Activated naive CD8-positive, alpha-beta T cell (primary cell): ENCODE measurements around the gene RNF187.

Experiments used
- H3K27ac Mint-ChIP-seq: one replicate; pipeline ENCODE4 v1.8.0; 2021; ENCODE audit warnings: mixed read lengths
- H3K27me3 Mint-ChIP-seq: one replicate; pipeline ENCODE4 v1.8.0; 2021; ENCODE audit warnings: mixed read lengths
- H3K36me3 Mint-ChIP-seq: one replicate; pipeline ENCODE4 v1.8.0; 2021; ENCODE audit warnings: mixed read lengths
- H3K4me1 Mint-ChIP-seq: one replicate; pipeline ENCODE4 v1.8.0; 2021; ENCODE audit warnings: low read depth, mixed read lengths
- H3K4me3 Mint-ChIP-seq: one replicate; pipeline ENCODE4 v1.8.0; 2021; ENCODE audit warnings: mild to moderate bottlenecking, mixed read lengths
- H3K9me3 Mint-ChIP-seq: one replicate; pipeline ENCODE4 v1.8.0; 2021; ENCODE audit warnings: low read depth, mixed read lengths

RNF187 gene

GRCh38 chr1:228530951-228531731 lies 44.0 kb downstream of the RNF187 start:
- no peaks in the 10 kb centered on the region for H3K36me3 Mint-ChIP-seq
- peaks cover 35% of the 10 kb centered on the region for H3K27me3 Mint-ChIP-seq
- peaks cover 4% of the 10 kb centered on the region for H3K9me3 Mint-ChIP-seq
- no peak overlapping the region for H3K4me3 Mint-ChIP-seq
- H3K27ac Mint-ChIP-seq = no peak overlapping the region
- H3K4me1 Mint-ChIP-seq = no peaks in the 10 kb centered on the region

GRCh38 chr1:228538831-228539230 lies 51.6 kb downstream of the RNF187 start:
- H3K36me3 Mint-ChIP-seq = no peaks in the 10 kb centered on the region
- H3K27me3 Mint-ChIP-seq = peaks cover 41% of the 10 kb centered on the region
- no peak overlapping the region for H3K27ac Mint-ChIP-seq
- no peak overlapping the region for H3K4me3 Mint-ChIP-seq
- no peaks in the 10 kb centered on the region for H3K4me1 Mint-ChIP-seq
- H3K9me3 Mint-ChIP-seq = peaks cover 12% of the 10 kb centered on the region

- no peak overlapping the region for H3K27ac Mint-ChIP-seq
- no peaks in the 10 kb centered on the region for H3K36me3 Mint-ChIP-seq
- no peak overlapping the region for H3K4me3 Mint-ChIP-seq
- H3K27me3 Mint-ChIP-seq = peaks cover 43% of the 10 kb centered on the region
- peaks cover 12% of the 10 kb centered on the region for H3K9me3 Mint-ChIP-seq
- no peaks in the 10 kb centered on the region for H3K4me1 Mint-ChIP-seq
Observed at GRCh38 chr1:228540161-228540917, 53.2 kb downstream of the RNF187 start.

GRCh38 chr1:228541725-228542124 lies 54.5 kb downstream of the RNF187 start:
- Mint-ChIP-seq H3K36me3 (no peaks in the 10 kb centered on the region), H3K4me3 (no peak overlapping the region), H3K27me3 (peaks cover 47% of the 10 kb centered on the region), H3K9me3 (peaks cover 5% of the 10 kb centered on the region), H3K27ac (no peak overlapping the region), H3K4me1 (no peaks in the 10 kb centered on the region)

- Mint-ChIP-seq H3K4me3 (no peak overlapping the region), H3K27ac (no peak overlapping the region), H3K4me1 (no peaks in the 10 kb centered on the region), H3K9me3 (no peaks in the 10 kb centered on the region), H3K36me3 (no peaks in the 10 kb centered on the region), H3K27me3 (peaks cover 45% of the 10 kb centered on the region)
Observed at GRCh38 chr1:228542376-228542775, 55.2 kb downstream of the RNF187 start.

GRCh38 chr1:228542981-228543380 lies 55.8 kb downstream of the RNF187 start:
- no peak overlapping the region for H3K27ac Mint-ChIP-seq
- peaks cover 45% of the 10 kb centered on the region for H3K27me3 Mint-ChIP-seq
- no peak overlapping the region for H3K4me3 Mint-ChIP-seq
- H3K9me3 Mint-ChIP-seq = no peaks in the 10 kb centered on the region
- no peaks in the 10 kb centered on the region for H3K4me1 Mint-ChIP-seq
- H3K36me3 Mint-ChIP-seq = no peaks in the 10 kb centered on the region

- Mint-ChIP-seq H3K4me3 (no peak overlapping the region), H3K4me1 (no peaks in the 10 kb centered on the region), H3K9me3 (no peaks in the 10 kb centered on the region), H3K36me3 (no peaks in the 10 kb centered on the region), H3K27me3 (peaks cover 45% of the 10 kb centered on the region), H3K27ac (no peak overlapping the region)
Observed at GRCh38 chr1:228543396-228543795, 56.2 kb downstream of the RNF187 start.

- no peaks in the 10 kb centered on the region for H3K4me1 Mint-ChIP-seq
- no peak overlapping the region for H3K4me3 Mint-ChIP-seq
- H3K27ac Mint-ChIP-seq = no peak overlapping the region
- H3K27me3 Mint-ChIP-seq = peaks cover 41% of the 10 kb centered on the region
- no peaks in the 10 kb centered on the region for H3K36me3 Mint-ChIP-seq
- no peaks in the 10 kb centered on the region for H3K9me3 Mint-ChIP-seq
Observed at GRCh38 chr1:228544021-228544850, 57.1 kb downstream of the RNF187 start.

GRCh38 chr1:228544921-228545591 lies 57.9 kb downstream of the RNF187 start:
- H3K9me3 Mint-ChIP-seq = no peaks in the 10 kb centered on the region
- H3K4me3 Mint-ChIP-seq = no peak overlapping the region

More at GRCh38 chr1:228544921-228545591, 57.9 kb downstream of the RNF187 start:
- Mint-ChIP-seq H3K4me1 (no peaks in the 10 kb centered on the region), H3K27ac (no peak overlapping the region), H3K27me3 (peaks cover 35% of the 10 kb centered on the region), H3K36me3 (no peaks in the 10 kb centered on the region)
